ENCODE data around the gene HIC1. TPM values are rescaled to one million over a fixed set of nuclear protein-coding genes. Genes with fewer than 3 reads are reported as not detected.

HIC1 gene
- total RNA-seq, 1 experiment from 2014 or later = 0.84 TPM

GRCh38 chr17:2064980-2065785 is 10.3 kb downstream of the HIC1 start:
- Histone ChIP-seq H3K4me3 (ENCODE audit: low read depth, low read length, poor library complexity, severe bottlenecking) (no peak overlapping the region), H3K4me1 (ENCODE audit: insufficient read depth, low read length, poor library complexity, severe bottlenecking) (peaks cover 30% of the 10 kb centered on the region), H3K27me3 (replicated peaks; ENCODE audit: insufficient read depth, low read depth, low read length, poor library complexity) (no peaks in the 10 kb centered on the region), H3K36me3 (ENCODE audit: insufficient read depth, low read length, poor library complexity, severe bottlenecking) (peaks cover 21% of the 10 kb centered on the region), H3K9me3 (ENCODE audit: low read depth, low read length, poor library complexity, severe bottlenecking) (no peaks in the 10 kb centered on the region), H3K27ac (ENCODE audit: low read depth, low read length, poor library complexity, severe bottlenecking) (no peak overlapping the region)
- BruUV-seq (replicated peaks) = no TSS peak
- peak; percentile 71 for TF ChIP-seq CTCF (conservative IDR thresholded peaks at IDR 0.05; ENCODE audit: low read depth, low read length)
- no peak for TF ChIP-seq EZH2 (IDR thresholded peaks at IDR 0.05; ENCODE audit: borderline replicate concordance, low read depth, low read length, poor library complexity, severe bottlenecking)
- intact Hi-C loops (cut with micrococcal nuclease; ENCODE audit: unreplicated experiment) = no loop called here
- peak; percentile 79 for DNase-seq (ENCODE audit: low spot score)
- ChIA-PET CTCF (interaction anchor here (0.9 kb wide), 1 partner anchor 179 kb away, joined by 3 read pairs; no protein-coding TSS in a partner anchor), POLR2A (ENCODE audit: low non-redundant PET) (no interaction called here)

GRCh38 chr17:2065949-2066400 is 11.1 kb downstream of the HIC1 start:
- Histone ChIP-seq H3K27ac (ENCODE audit: low read depth, low read length, poor library complexity, severe bottlenecking) (no peak overlapping the region), H3K9me3 (ENCODE audit: low read depth, low read length, poor library complexity, severe bottlenecking) (no peaks in the 10 kb centered on the region), H3K27me3 (replicated peaks; ENCODE audit: insufficient read depth, low read depth, low read length, poor library complexity) (no peaks in the 10 kb centered on the region), H3K36me3 (ENCODE audit: insufficient read depth, low read length, poor library complexity, severe bottlenecking) (peaks cover 21% of the 10 kb centered on the region), H3K4me1 (ENCODE audit: insufficient read depth, low read length, poor library complexity, severe bottlenecking) (peaks cover 30% of the 10 kb centered on the region), H3K4me3 (ENCODE audit: low read depth, low read length, poor library complexity, severe bottlenecking) (no peak overlapping the region)
- intact Hi-C loops (cut with micrococcal nuclease; ENCODE audit: unreplicated experiment) = no loop called here
- ChIA-PET CTCF (no interaction called here), POLR2A (ENCODE audit: low non-redundant PET) (no interaction called here)
- TF ChIP-seq CTCF (conservative IDR thresholded peaks at IDR 0.05; ENCODE audit: low read depth, low read length) (no peak), EZH2 (IDR thresholded peaks at IDR 0.05; ENCODE audit: borderline replicate concordance, low read depth, low read length, poor library complexity, severe bottlenecking) (no peak)
- no peak for DNase-seq (ENCODE audit: low spot score)
- no TSS peak for BruUV-seq (replicated peaks)

GRCh38 chr17:2067048-2067561 is 12.2 kb downstream of the HIC1 start:
- H3K36me3 ChIP-seq (ENCODE audit: insufficient read depth, low read length, poor library complexity, severe bottlenecking) = peaks cover 21% of the 10 kb centered on the region
- H3K27me3 ChIP-seq (replicated peaks; ENCODE audit: insufficient read depth, low read depth, low read length, poor library complexity) = no peaks in the 10 kb centered on the region

More at GRCh38 chr17:2067048-2067561, 12.2 kb downstream of the HIC1 start:
- POLR2A ChIA-PET (ENCODE audit: low non-redundant PET) = interaction anchor here (0.6 kb wide), 2 partner anchors 75 to 165 kb away, joined by 3 to 5 read pairs; no protein-coding TSS in a partner anchor
- no peak for DNase-seq (ENCODE audit: low spot score)
- no peaks in the 10 kb centered on the region for H3K9me3 ChIP-seq (ENCODE audit: low read depth, low read length, poor library complexity, severe bottlenecking)
- CTCF ChIA-PET = no interaction called here
- intact Hi-C loops (cut with micrococcal nuclease; ENCODE audit: unreplicated experiment) = no loop called here
- TF ChIP-seq EZH2 (IDR thresholded peaks at IDR 0.05; ENCODE audit: borderline replicate concordance, low read depth, low read length, poor library complexity, severe bottlenecking) = no peak
- no peak for TF ChIP-seq CTCF (conservative IDR thresholded peaks at IDR 0.05; ENCODE audit: low read depth, low read length)
- H3K4me3 ChIP-seq (ENCODE audit: low read depth, low read length, poor library complexity, severe bottlenecking) = no peak overlapping the region
- H3K4me1 ChIP-seq (ENCODE audit: insufficient read depth, low read length, poor library complexity, severe bottlenecking) = peaks cover 30% of the 10 kb centered on the region
- H3K27ac ChIP-seq (ENCODE audit: low read depth, low read length, poor library complexity, severe bottlenecking) = peak overlapping the region; percentile 7
- no TSS peak for BruUV-seq (replicated peaks)
